ENCODE data around the gene TMEM141.

DNA sequence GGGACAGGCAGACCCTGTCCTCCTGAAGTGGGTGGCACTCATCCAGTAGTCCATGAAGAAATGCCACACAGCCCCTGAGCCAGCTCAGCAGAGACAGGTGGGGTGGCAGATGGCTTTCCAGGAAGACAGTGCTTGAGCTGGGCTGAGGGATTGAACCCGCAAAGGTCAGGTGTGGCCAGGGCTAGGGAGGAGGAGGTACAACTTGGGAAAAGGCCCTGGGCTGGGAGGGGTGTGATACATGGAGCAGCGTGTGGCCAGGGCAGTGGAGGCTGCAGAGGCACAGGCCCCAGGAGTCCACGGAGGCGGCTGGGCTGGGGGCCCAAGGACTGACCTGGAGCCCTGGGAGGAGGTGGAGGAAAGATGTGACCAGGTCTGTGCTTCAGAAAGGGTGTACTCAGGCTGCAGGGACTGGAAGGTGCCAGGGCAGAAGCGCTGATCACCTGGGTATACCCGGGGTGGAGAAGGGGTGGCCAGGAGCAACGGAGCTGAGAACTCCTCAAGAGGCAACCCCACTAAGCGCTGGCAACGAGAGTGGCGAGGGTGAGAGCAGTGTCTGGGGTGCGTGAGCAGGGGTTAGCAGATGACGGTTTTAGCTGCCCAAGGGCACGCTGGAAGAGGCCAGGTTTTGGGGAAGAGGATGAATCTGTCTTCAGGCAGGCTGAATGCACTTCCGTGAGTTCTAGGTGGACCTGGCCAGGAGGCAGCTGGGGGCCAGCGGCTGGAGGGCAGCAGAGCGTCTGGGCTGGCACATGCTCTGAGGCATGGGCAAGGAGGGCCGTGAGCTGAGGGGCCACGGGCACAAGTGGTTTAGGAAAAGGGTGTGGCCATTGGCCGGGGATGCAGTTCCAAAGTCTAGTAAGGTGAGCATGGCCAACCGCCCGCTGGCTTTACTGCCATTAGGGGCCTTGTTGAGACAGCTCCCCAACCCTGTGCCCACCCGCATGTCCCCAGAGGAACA is 12.7 kb downstream of the TMEM141 start:
- TF ChIP-seq, protein P1, sequence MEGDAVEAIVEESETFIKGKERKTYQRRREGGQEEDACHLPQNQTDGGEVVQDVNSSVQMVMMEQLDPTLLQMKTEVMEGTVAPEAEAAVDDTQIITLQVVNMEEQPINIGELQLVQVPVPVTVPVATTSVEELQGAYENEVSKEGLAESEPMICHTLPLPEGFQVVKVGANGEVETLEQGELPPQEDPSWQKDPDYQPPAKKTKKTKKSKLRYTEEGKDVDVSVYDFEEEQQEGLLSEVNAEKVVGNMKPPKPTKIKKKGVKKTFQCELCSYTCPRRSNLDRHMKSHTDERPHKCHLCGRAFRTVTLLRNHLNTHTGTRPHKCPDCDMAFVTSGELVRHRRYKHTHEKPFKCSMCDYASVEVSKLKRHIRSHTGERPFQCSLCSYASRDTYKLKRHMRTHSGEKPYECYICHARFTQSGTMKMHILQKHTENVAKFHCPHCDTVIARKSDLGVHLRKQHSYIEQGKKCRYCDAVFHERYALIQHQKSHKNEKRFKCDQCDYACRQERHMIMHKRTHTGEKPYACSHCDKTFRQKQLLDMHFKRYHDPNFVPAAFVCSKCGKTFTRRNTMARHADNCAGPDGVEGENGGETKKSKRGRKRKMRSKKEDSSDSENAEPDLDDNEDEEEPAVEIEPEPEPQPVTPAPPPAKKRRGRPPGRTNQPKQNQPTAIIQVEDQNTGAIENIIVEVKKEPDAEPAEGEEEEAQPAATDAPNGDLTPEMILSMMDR (IDR thresholded peaks at IDR 0.05) = no peak
- no peak for TF ChIP-seq POLR2A (IDR thresholded peaks at IDR 0.05)
